ENCODE measurements around the gene APOA4.
"Not testable (repeated sequence)": the region's sequence is repeated elsewhere in the genome, so short reads cannot be mapped to it uniquely, and the experiment has no call there.

The APOA4 gene

DNA sequence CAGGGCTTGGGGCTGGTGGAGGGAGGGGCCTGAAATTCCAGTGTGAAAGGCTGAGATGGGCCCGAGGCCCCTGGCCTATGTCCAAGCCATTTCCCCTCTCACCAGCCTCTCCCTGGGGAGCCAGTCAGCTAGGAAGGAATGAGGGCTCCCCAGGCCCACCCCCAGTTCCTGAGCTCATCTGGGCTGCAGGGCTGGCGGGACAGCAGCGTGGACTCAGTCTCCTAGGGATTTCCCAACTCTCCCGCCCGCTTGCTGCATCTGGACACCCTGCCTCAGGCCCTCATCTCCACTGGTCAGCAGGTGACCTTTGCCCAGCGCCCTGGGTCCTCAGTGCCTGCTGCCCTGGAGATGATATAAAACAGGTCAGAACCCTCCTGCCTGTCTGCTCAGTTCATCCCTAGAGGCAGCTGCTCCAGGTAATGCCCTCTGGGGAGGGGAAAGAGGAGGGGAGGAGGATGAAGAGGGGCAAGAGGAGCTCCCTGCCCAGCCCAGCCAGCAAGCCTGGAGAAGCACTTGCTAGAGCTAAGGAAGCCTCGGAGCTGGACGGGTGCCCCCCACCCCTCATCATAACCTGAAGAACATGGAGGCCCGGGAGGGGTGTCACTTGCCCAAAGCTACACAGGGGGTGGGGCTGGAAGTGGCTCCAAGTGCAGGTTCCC lies 6.5 kb upstream of the APOA4 start, which contains the start of gene APOC3:
Gene APOC3 (plus strand): TSS at position 383 of the 659 bp plus-strand sequence. CDS start 676 bp downstream, outside the sequence.
- FAIRE-seq, result no peak

- FAIRE-seq, result no peak
Measured at GRCh38 chr11:116828632-116829524, 5.8 kb upstream of the APOA4 start.

GRCh38 chr11:116827461-116827860 lies 4.4 kb upstream of the APOA4 start:
- no peak for FAIRE-seq

DNA sequence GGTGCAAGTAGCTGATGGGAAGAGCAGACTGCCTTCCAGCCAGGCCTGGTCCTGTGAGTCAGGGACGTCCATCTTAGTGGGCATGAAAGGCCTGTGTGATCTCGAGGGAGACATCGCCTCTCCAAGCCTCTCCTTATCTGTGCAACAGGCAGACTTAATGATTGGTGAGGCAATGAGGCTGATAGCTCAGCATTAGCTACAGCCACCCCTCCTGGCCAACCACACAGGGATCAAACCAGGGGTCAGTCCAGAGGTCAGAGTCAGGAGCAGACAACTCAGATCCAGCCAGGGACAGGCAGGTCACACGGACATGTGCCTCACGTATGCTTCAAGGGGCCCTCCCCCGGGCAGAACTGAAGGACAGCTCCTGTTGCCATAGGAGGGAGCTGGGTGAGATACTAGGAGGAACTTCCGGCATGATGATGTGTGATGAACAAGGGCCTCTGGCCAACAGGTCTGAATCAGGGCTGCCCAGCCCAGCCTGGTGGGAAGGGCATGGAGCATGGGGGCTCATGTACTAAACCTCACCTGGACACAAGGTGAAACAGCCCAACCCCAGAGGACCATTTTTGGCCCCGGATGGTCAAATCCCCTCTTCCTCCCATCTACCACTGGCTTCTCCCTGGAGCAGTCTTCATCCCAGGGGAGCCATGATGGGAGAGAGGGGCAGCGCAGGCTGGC lies 3.8 kb upstream of the APOA4 start:
- FAIRE-seq, result no peak

DNA sequence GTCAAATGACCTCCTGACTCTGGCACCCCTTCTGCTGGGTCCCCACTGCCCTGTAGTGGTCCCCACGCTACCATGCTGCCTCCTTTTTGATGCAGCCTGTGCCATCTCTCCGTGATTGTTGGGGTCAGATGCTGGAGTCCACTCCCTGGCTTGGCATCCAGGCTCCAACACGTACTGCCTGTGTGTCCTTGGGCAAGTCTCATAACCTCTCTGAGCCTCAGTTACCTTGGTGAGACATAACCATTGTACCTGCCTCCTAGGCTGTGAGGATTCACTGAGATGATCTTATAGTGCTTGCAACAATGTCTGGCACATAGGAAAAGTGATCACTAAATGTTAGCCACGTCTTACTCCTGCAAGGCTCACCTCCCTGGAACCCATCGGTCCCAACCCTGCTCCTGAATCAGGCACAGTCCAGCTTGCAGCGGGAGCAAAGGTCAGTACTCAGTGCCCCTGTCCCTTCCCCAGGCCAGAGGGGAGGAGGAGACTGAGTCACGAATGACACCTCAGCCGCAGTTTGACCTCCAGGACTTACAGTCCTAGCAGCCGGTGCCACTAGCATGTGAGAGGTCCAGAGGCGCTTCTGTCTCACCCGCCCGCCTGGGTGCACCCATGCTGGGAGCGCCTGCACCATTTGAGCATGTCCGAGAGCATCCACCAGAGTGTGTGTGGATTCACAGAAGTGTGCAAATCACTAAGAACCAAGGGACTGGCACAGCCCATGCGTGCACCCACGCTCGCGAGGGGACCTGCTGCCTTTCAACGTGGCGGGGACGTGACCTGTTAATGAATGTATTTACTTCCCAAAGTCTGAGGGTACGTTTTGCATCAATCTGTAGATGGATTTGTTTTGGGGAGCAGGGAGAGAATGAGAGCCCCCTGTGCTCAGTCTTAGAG lies 3.0 kb upstream of the APOA4 start:
- FAIRE-seq, result no peak

DNA sequence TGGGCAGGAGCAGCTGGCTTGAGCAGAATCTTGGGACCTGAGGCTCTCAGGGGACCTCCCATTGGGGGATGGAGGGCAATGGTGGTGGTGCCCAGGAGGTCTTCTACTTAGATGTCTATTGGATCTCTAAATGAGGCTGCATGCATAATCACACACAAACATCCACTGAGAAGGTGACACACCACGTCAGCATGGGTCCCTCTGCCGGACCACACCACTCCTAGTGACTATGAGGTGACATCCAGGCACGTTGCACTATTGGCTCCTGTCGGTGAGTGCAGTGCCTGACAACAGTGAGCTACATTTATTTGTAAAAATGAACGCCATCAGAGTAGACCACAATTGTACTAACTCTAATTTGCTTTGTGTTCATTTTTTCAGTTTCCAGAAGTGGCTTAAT lies 2.3 kb upstream of the APOA4 start:
- FAIRE-seq, result no peak

GRCh38 chr11:116822575-116822974 lies 529 bp downstream of the APOA4 start:
- no peak for FAIRE-seq

DNA sequence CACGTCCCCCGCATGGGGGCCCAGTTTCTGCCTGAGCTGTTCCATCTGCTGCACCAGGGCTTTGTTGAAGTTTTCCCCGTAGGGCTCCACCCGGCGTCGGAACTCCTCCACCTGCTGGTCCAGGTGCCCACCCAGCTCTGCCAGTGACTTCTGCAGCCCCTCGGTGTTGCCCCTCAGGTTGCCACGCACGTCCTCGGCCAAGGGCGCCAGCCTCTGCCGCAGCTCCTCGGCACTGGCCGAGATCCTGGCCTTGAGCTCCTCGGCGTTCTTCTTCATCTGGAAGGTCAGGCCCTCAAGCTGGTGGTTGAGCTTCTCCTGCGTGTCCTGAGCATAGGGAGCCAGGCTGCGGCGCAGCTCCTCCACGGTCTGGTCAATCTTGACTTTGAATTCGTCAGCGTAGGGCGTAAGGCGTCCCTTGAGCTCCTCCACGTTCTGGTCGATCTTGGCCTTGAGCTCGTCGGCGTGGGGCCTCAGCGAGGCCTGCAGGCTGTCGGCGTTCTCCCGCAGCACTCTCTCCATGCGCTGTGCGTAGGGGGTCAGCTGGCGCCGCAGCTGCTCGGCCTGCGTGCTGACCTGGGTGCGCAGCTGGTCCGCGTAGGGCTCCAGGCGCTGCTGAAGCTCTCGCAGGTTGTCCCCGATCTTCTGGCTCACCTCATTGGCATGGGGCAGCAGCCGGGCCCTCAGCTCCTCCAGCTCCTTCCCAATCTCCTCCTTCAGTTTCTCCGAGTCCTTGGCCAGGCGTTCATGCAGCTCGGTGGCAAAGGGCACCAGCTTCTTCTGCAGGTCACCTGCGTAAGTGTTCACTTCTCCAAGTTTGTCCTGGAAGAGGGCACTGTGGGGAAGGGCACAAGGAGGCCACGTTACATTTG lies 1.8 kb downstream of the APOA4 start:
- no peak for FAIRE-seq

GRCh38 chr11:116819049-116819448 lies 4.1 kb downstream of the APOA4 start:
- FAIRE-seq, result no peak

GRCh38 chr11:116814502-116814901 lies 8.6 kb downstream of the APOA4 start:
- FAIRE-seq, result no peak

DNA sequence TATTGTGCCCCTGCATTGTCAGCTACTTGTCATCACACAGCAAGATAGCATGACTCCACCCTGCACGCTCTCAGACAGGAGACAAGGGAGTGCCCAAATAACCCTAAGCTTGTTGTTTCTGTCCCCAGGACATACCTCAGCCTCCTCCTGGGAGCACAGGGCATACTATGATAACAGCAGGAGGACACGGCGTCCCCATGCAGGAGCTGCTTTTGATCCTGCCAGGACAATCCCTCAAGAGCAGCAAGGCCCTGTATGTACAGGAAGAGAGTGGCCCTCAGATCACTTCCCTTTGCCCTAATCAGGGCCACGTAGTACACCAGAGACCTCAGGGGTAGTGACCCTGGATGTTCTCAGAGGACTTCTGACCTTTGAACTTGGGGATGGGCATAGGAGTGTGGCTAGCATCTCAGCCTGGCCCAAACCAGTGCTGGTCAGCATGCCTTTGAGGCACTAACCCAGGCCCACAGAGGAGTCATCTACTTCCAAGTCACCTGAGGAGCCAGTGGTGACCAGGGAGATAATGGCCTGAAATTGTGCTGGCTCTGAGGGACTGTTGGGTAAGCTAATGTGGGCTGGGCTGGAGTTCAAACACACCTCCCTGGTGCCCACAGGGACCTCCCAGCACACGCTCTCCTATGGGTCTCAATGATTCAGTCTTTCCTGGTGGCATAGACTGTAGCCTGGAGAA lies 9.2 kb downstream of the APOA4 start:
- no peak for FAIRE-seq

- no peak for FAIRE-seq
Measured at GRCh38 chr11:116813170-116813569, 9.9 kb downstream of the APOA4 start.

DNA sequence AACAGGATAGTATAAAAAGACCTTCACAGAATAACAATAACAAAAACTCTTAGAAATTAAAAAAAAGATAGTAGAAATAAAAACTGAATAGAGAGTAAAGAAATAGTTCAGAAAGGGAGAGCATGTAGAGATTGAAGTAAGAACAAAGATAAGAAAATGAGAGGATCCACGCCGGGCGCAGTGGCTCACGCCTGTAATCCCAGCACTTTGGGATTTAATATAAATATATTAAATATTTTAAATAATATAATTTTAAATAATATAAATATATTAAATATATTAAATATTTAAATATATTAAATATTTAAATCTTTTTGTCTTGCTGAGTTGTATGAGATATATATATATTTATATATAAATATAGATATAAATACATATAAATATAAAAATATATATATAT lies 11.0 kb downstream of the APOA4 start:
- FAIRE-seq, result peak; percentile 99

GRCh38 chr11:116811194-116811593 lies 11.9 kb downstream of the APOA4 start:
- no peak for FAIRE-seq

DNA sequence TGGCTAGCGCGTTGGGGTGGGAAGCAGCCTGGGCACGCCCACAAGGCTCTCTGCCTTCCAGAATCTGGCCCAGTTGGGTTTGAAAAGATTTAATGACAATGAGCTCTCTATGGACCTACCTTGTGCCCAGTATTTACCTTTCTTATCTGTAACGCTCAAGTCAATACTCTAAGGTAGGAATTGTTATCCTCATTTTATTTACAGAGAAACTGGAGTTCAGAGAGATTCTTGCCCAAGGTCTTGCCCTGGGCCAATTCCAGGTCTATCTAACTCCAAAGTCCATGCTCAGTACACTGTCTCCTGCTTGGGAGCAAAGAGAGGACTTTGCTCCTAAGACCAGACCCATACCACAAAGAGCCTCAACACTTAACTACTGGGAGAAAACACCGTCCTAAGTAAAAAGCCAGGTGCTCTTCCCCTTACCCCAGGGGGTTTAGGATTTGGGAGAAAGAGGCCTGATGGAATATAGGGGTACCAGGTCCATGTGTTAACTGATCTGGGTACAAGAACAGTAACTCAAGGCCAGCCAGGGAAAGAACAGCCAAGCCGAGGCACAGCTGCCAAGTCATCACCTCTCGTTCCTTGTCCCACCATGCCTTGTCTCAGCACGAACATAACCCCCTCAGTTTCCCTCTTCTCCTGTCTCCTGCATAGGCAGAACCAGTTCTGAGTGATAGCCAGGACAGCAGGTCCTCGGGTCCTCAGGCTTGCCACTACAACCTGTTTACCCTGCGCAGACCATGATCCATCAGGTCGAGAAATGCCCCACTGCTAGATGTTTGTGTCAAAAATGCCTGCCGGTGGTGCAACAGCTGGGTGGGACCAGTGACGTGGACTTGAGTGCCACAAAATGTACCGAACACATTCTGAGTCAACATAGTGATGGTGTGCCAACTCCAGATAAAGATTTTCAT lies 14.6 kb downstream of the APOA4 start:
- no peak for FAIRE-seq

- no peak for FAIRE-seq
Measured at GRCh38 chr11:116807601-116808261, 15.4 kb downstream of the APOA4 start.

DNA sequence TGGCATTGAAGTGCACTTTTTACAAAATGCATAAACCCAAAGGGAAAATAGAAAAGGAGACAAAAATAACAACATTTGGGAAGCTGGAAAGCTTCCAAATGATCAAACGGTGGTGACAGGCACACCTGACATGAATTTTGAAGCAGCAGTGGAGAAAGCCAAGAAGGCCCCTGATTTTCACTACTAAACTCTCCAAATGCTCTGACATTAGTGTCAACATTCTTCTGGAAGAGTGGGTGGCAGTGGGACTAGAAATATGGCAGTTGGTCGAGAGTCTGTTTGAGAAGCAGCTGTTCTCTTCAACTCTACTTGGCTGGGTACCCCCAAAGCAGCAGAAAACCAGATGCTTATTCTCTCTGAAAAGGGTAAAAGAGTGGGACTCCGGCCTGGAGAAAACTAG lies 19.1 kb downstream of the APOA4 start:
- FAIRE-seq, result no peak

DNA sequence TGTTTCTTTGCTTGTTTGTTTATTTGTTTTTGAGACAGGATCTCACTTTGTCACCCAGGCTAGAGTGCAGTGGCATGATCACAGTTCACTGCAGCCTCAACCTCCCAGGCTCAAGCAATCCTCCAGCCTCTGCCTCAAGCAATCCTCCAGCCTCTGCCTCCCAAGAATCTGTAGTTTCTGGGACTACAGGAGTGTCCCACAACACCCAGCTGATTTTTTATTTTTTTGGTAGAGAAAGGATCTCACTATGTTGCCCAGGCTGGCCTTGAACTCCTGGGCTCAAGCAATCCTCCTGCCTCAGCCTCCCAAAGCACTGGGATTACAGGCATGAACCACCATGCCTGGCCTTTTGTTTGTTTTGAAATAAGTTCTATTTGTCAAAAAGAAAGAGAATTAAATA lies 21.4 kb downstream of the APOA4 start:
- FAIRE-seq, result not testable (repeated sequence)

DNA sequence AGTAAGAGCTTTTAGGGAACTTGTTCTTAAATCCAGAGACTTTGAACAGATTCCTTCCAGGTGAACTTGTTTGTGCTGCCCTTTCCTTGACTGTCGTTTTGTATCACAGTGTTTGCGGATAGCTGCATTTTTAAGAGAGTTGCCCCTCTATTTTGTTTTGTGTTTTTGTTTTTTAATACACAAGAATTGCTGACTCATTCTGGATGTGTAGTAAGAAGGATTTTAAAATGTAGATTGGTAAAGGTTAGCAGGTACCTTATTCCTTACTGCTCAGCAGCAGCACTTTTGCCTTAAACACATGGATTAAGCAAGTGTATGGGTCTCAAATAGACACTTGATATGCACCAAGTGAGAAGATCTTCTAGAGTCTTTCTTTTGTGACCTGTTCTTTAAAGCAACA lies 22.5 kb downstream of the APOA4 start:
- no peak for FAIRE-seq
